Measurements from ENCODE around the gene MSL3. TPM values are rescaled to one million over a fixed set of nuclear protein-coding genes. Genes with fewer than 3 reads are reported as not detected.

MSL3 gene
- total and polyA plus RNA-seq, 5 donors from 2014 or later, result 80.0 to 123 (median 101) TPM

- H3K36me3 Mint-ChIP-seq, result peaks cover 29% of the 10 kb centered on the region
- DNase-seq, result peak; percentile 71 to 91 (median 80)
- peaks cover 0 to 1% (median 0%) of the 10 kb centered on the region in 7 donors for H3K9me3 Mint-ChIP-seq
Measured at GRCh38 chrX:11759461-11760311, 1.6 kb downstream of the MSL3 start.

DNA sequence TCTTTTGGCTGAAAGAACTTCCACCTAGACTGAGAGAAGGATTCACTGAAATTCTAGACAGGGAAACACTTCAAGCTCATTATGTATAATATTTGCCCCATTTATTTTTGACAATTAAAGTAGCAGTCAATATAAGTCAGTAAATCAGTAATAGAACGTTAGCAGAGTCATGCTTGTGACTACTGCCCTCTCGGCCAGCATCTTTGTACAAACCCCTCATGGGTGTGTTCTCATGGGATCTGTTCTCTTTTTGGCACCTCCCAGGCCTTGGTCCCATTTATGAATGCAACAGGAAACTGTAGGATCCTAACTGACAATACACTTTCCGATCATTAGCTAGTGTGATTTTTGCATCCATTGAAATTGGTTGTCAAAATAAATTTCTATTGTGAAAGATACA lies 2.9 kb downstream of the MSL3 start:
- H3K36me3 ChIP-seq (ENCODE audit: control insufficient read depth, insufficient read depth, low read length), result peaks cover 31% of the 10 kb centered on the region
- Mint-ChIP-seq H3K27ac (peak overlapping the region; percentile 77 to 97 (median 94)), H3K9me3 (no peaks in the 10 kb centered on the region), H3K27me3 (peaks cover 9% of the 10 kb centered on the region), H3K4me3 (peak overlapping the region; percentile 88 to 96 (median 92)), H3K36me3 (peaks cover 38% of the 10 kb centered on the region), H3K4me1 (peaks cover 21 to 64% (median 29%) of the 10 kb centered on the region in 4 donors)
- no peaks in the 10 kb centered on the region for H3K27me3 ChIP-seq (ENCODE audit: control insufficient read depth, insufficient read depth, low read length)
- no peak for ATAC-seq (ENCODE audit: low read depth in 2 of 2)
- H3K4me3 ChIP-seq (ENCODE audit: low read depth, low read length), result peak overlapping the region; percentile 98
- peak overlapping the region; percentile 90 for H3K27ac ChIP-seq (ENCODE audit: insufficient read depth, low read length, poor library complexity, severe bottlenecking)
- no peaks in the 10 kb centered on the region for H3K9me3 ChIP-seq (ENCODE audit: control insufficient read depth in 2 of 2, low read length in 2 of 2)
- H3K4me1 ChIP-seq (ENCODE audit: control insufficient read depth, insufficient read depth, low read length, poor library complexity, severe bottlenecking), result peaks cover 57% of the 10 kb centered on the region
- DNase-seq, result no peak

More at GRCh38 chrX:11759461-11760311, 1.6 kb downstream of the MSL3 start:
- peaks cover 9% of the 10 kb centered on the region for H3K27me3 Mint-ChIP-seq
- H3K4me1 ChIP-seq (ENCODE audit: control insufficient read depth, insufficient read depth, low read length, poor library complexity, severe bottlenecking), result peaks cover 45% of the 10 kb centered on the region
- H3K4me3 ChIP-seq (ENCODE audit: low read depth, low read length), result peak overlapping the region; percentile 98
- peaks cover 20% of the 10 kb centered on the region for H3K36me3 ChIP-seq (ENCODE audit: control insufficient read depth, insufficient read depth, low read length)
- H3K27ac ChIP-seq (ENCODE audit: insufficient read depth, low read length, poor library complexity, severe bottlenecking), result peak overlapping the region; percentile 90
- no peaks in the 10 kb centered on the region for H3K27me3 ChIP-seq (ENCODE audit: control insufficient read depth, insufficient read depth, low read length)
- peaks cover 15 to 51% (median 21%) of the 10 kb centered on the region in 4 donors for H3K4me1 Mint-ChIP-seq
- peak overlapping the region; percentile 94 to 99 (median 94) for H3K27ac Mint-ChIP-seq
- ATAC-seq (ENCODE audit: low read depth in 2 of 2), result peak; percentile 77 to 81
- peak overlapping the region; percentile 91 to 100 (median 94) for H3K4me3 Mint-ChIP-seq
- no peaks in the 10 kb centered on the region for H3K9me3 ChIP-seq (ENCODE audit: control insufficient read depth in 2 of 2, low read length in 2 of 2)

- peaks cover 58% of the 10 kb centered on the region for H3K36me3 ChIP-seq (ENCODE audit: control insufficient read depth, insufficient read depth, low read length)
- H3K4me1 ChIP-seq (ENCODE audit: control insufficient read depth, insufficient read depth, low read length, poor library complexity, severe bottlenecking), result peaks cover 62% of the 10 kb centered on the region
- Mint-ChIP-seq H3K36me3 (peaks cover 55% of the 10 kb centered on the region), H3K4me1 (peaks cover 29 to 80% (median 38%) of the 10 kb centered on the region in 4 donors), H3K4me3 (peak overlapping the region; percentile 80 to 94 (median 92)), H3K27ac (peak overlapping the region; percentile 89 to 97 (median 90)), H3K9me3 (no peaks in the 10 kb centered on the region), H3K27me3 (peaks cover 2% of the 10 kb centered on the region)
- H3K27me3 ChIP-seq (ENCODE audit: control insufficient read depth, insufficient read depth, low read length), result no peaks in the 10 kb centered on the region
- H3K9me3 ChIP-seq (ENCODE audit: control insufficient read depth in 2 of 2, low read length in 2 of 2), result no peaks in the 10 kb centered on the region
- H3K4me3 ChIP-seq (ENCODE audit: low read depth, low read length), result peak overlapping the region; percentile 98
- DNase-seq (peak in 2 of 3 donors; percentile 30 to 39), ATAC-seq (ENCODE audit: low read depth in 2 of 2) (peak in 1 of 2 donors; percentile 17)
- H3K27ac ChIP-seq (ENCODE audit: insufficient read depth, low read length, poor library complexity, severe bottlenecking), result peak overlapping the region; percentile 90
Measured at GRCh38 chrX:11764602-11765067, 6.6 kb downstream of the MSL3 start.

GRCh38 chrX:11765449-11765848 lies 7.4 kb downstream of the MSL3 start:
- ATAC-seq (ENCODE audit: low read depth in 2 of 2), result peak in 1 of 2 donors; percentile 29
- no peaks in the 10 kb centered on the region for H3K9me3 ChIP-seq (ENCODE audit: control insufficient read depth in 2 of 2, low read length in 2 of 2)
- no peaks in the 10 kb centered on the region for H3K27me3 Mint-ChIP-seq
- peak overlapping the region; percentile 80 to 94 (median 92) for H3K4me3 Mint-ChIP-seq
- peaks cover 62% of the 10 kb centered on the region for H3K36me3 ChIP-seq (ENCODE audit: control insufficient read depth, insufficient read depth, low read length)
- peaks cover 24 to 84% (median 36%) of the 10 kb centered on the region in 4 donors for H3K4me1 Mint-ChIP-seq
- H3K4me1 ChIP-seq (ENCODE audit: control insufficient read depth, insufficient read depth, low read length, poor library complexity, severe bottlenecking), result peaks cover 69% of the 10 kb centered on the region
- peak in 1 of 3 donors; percentile 36 for DNase-seq
- H3K4me3 ChIP-seq (ENCODE audit: low read depth, low read length), result peak overlapping the region; percentile 98
- peak overlapping the region; percentile 90 for H3K27ac ChIP-seq (ENCODE audit: insufficient read depth, low read length, poor library complexity, severe bottlenecking)
- peak overlapping the region; percentile 89 to 97 (median 90) for H3K27ac Mint-ChIP-seq
- no peaks in the 10 kb centered on the region for H3K27me3 ChIP-seq (ENCODE audit: control insufficient read depth, insufficient read depth, low read length)
- H3K36me3 Mint-ChIP-seq, result peaks cover 58% of the 10 kb centered on the region
- H3K9me3 Mint-ChIP-seq, result no peaks in the 10 kb centered on the region

DNA sequence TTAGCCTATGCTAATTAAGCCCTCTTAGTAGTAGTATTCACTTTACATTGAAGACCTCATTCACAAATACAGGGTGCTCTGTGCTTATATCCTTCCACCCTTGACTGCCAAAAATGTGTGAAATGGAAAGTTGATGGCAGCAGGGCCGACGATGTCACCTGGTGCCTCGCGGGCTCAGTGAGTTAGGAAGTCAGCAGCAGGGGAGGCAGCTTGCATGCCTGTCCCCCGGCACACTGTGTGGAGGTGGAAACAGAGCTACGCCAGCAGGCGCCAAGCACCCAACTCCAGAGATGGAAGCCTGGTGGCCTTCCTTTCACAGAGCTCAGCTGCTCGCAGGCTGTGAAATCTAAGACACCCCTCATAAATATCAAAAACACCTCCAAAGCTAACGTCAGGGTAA lies 8.4 kb downstream of the MSL3 start:
- H3K9me3 Mint-ChIP-seq, result no peaks in the 10 kb centered on the region
- Histone ChIP-seq H3K36me3 (ENCODE audit: control insufficient read depth, insufficient read depth, low read length) (peaks cover 62% of the 10 kb centered on the region), H3K4me3 (ENCODE audit: low read depth, low read length) (peak overlapping the region; percentile 98), H3K9me3 (ENCODE audit: control insufficient read depth in 2 of 2, low read length in 2 of 2) (no peaks in the 10 kb centered on the region), H3K27ac (ENCODE audit: insufficient read depth, low read length, poor library complexity, severe bottlenecking) (peak overlapping the region; percentile 90), H3K27me3 (ENCODE audit: control insufficient read depth, insufficient read depth, low read length) (no peaks in the 10 kb centered on the region), H3K4me1 (ENCODE audit: control insufficient read depth, insufficient read depth, low read length, poor library complexity, severe bottlenecking) (peaks cover 63% of the 10 kb centered on the region)
- no peaks in the 10 kb centered on the region for H3K27me3 Mint-ChIP-seq
- peaks cover 55% of the 10 kb centered on the region for H3K36me3 Mint-ChIP-seq
- peak overlapping the region; percentile 80 to 94 (median 92) for H3K4me3 Mint-ChIP-seq
- H3K4me1 Mint-ChIP-seq, result peaks cover 17 to 81% (median 37%) of the 10 kb centered on the region in 4 donors
- ATAC-seq (ENCODE audit: low read depth in 2 of 2) (no peak), DNase-seq (peak in 2 of 3 donors; percentile 10 to 44)
- H3K27ac Mint-ChIP-seq, result peak overlapping the region; percentile 85 to 91 (median 90)

- H3K4me3 Mint-ChIP-seq, result peak overlapping the region in 3 of 4 donors; percentile 17 to 59 (median 49)
- H3K9me3 ChIP-seq (ENCODE audit: control insufficient read depth in 2 of 2, low read length in 2 of 2), result no peaks in the 10 kb centered on the region
- ATAC-seq (ENCODE audit: low read depth in 2 of 2) (no peak), DNase-seq (no peak)
- peak overlapping the region; percentile 19 for H3K4me3 ChIP-seq (ENCODE audit: low read depth, low read length)
- H3K4me1 Mint-ChIP-seq, result peaks cover 17 to 71% (median 34%) of the 10 kb centered on the region in 4 donors
- H3K36me3 Mint-ChIP-seq, result peaks cover 49% of the 10 kb centered on the region
- H3K9me3 Mint-ChIP-seq, result no peaks in the 10 kb centered on the region
- peaks cover 65% of the 10 kb centered on the region for H3K36me3 ChIP-seq (ENCODE audit: control insufficient read depth, insufficient read depth, low read length)
- peaks cover 51% of the 10 kb centered on the region for H3K4me1 ChIP-seq (ENCODE audit: control insufficient read depth, insufficient read depth, low read length, poor library complexity, severe bottlenecking)
- no peaks in the 10 kb centered on the region for H3K27me3 Mint-ChIP-seq
- H3K27me3 ChIP-seq (ENCODE audit: control insufficient read depth, insufficient read depth, low read length), result no peaks in the 10 kb centered on the region
- peak overlapping the region; percentile 90 for H3K27ac ChIP-seq (ENCODE audit: insufficient read depth, low read length, poor library complexity, severe bottlenecking)
- peak overlapping the region in 2 of 3 donors; percentile 85 to 90 for H3K27ac Mint-ChIP-seq
Measured at GRCh38 chrX:11768039-11768438, 10.0 kb downstream of the MSL3 start.

DNA sequence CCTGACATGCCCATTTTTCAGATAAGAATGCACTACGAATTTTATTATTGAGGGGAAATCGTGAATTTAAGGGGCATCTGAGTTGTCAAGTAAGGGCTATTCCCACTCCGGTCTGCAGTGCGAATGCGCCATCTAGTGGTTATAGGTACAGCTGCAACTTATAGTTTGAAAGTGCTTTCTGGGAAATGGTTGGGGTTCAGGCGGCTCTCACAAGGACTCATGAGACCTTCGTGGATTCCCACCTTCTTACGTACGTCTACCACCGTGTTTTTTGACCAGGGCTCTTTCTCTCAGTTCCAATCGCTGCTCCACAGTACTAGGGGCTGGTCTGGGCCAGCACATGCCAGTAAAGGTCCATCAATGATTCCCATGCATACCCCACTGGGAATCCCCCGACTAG lies 12.3 kb downstream of the MSL3 start:
- Mint-ChIP-seq H3K4me3 (no peak overlapping the region), H3K4me1 (peaks cover 14 to 54% (median 28%) of the 10 kb centered on the region in 4 donors), H3K27ac (peak overlapping the region; percentile 84 to 91 (median 86)), H3K9me3 (no peaks in the 10 kb centered on the region), H3K27me3 (no peaks in the 10 kb centered on the region), H3K36me3 (peaks cover 42% of the 10 kb centered on the region)
- Histone ChIP-seq H3K27ac (ENCODE audit: insufficient read depth, low read length, poor library complexity, severe bottlenecking) (peak overlapping the region; percentile 57), H3K9me3 (ENCODE audit: control insufficient read depth in 2 of 2, low read length in 2 of 2) (no peaks in the 10 kb centered on the region), H3K4me1 (ENCODE audit: control insufficient read depth, insufficient read depth, low read length, poor library complexity, severe bottlenecking) (peaks cover 29% of the 10 kb centered on the region), H3K4me3 (ENCODE audit: low read depth, low read length) (no peak overlapping the region), H3K36me3 (ENCODE audit: control insufficient read depth, insufficient read depth, low read length) (peaks cover 58% of the 10 kb centered on the region), H3K27me3 (ENCODE audit: control insufficient read depth, insufficient read depth, low read length) (no peaks in the 10 kb centered on the region)
- DNase-seq (peak; percentile 43 to 82 (median 75)), ATAC-seq (ENCODE audit: low read depth in 2 of 2) (peak; percentile 66)

Data from CD4-positive, CD25-positive, alpha-beta regulatory T cell (primary cell).